ENCODE measurements around the gene VRK1. TPM values are rescaled to one million over a fixed set of nuclear protein-coding genes. Genes with fewer than 3 reads are reported as not detected.

The VRK1 gene
- polyA plus RNA-seq, 1 of the 3 experiments (the other 2 are of a cell fraction), result 9.1 TPM

DNA sequence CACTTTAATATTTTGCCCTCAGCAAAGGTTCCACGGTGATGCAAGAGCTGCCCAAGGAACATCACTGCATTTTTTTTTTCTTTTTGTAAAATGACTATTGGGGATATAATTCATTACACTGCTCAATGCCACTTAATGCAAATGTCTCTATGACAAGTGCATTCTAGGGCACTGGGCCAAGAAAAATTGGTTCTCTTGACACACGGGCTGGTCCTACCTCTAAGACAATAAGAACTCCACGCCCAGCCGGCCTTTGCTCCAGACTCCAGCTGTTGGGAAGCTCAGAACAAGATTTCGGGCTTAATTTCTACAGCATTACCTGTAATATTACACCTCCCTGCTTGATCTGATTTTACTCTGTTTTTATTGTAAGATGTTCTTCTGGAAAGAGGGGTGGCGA lies 48.8 kb upstream of the VRK1 start:
- CTCF ChIA-PET, result interaction anchor here (0.9 to 6.5 kb wide), 5 partner anchors 13 to 467 kb away, joined by 3 to 61 read pairs (median 3); no protein-coding TSS in a partner anchor
- no peaks in the 10 kb centered on the region for H4K20me1 ChIP-seq (ENCODE audit: insufficient read depth)
- H2AFZ ChIP-seq (ENCODE audit: low read depth), result no peak overlapping the region
- TF ChIP-seq REST (IDR thresholded peaks at IDR 0.05; ENCODE audit: low read depth, low read length) (no peak), POLR2AphosphoS5 (IDR thresholded peaks at IDR 0.05; ENCODE audit: low read depth, low read length) (no peak), ZBTB33 (IDR thresholded peaks at IDR 0.05; ENCODE audit: borderline replicate concordance, low read depth) (no peak), TAF1 (IDR thresholded peaks at IDR 0.05; ENCODE audit: borderline replicate concordance, low read depth, low read length) (no peak), YY1 (IDR thresholded peaks at IDR 0.05; ENCODE audit: low read depth) (no peak), MXI1 (IDR thresholded peaks at IDR 0.05; ENCODE audit: low read depth, low read length) (no peak), MEF2A (IDR thresholded peaks at IDR 0.05; ENCODE audit: borderline replicate concordance, low read depth) (no peak), GABPA (IDR thresholded peaks at IDR 0.05; ENCODE audit: low read depth) (no peak), TCF12 (IDR thresholded peaks at IDR 0.05) (no peak), ELF1 (IDR thresholded peaks at IDR 0.05) (no peak), NRF1 (IDR thresholded peaks at IDR 0.05; ENCODE audit: low read depth, low read length) (no peak)
- TF ChIP-seq, protein P1, sequence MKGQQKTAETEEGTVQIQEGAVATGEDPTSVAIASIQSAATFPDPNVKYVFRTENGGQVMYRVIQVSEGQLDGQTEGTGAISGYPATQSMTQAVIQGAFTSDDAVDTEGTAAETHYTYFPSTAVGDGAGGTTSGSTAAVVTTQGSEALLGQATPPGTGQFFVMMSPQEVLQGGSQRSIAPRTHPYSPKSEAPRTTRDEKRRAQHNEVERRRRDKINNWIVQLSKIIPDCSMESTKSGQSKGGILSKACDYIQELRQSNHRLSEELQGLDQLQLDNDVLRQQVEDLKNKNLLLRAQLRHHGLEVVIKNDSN (IDR thresholded peaks at IDR 0.05; ENCODE audit: borderline replicate concordance, low read depth), result no peak
- H3K9ac ChIP-seq, result no peak overlapping the region
- no peaks in the 10 kb centered on the region for H3F3A ChIP-seq (replicated peaks; ENCODE audit: insufficient read depth)
- H3K9me3 ChIP-seq, result no peaks in the 10 kb centered on the region
- H3K79me2 ChIP-seq (ENCODE audit: insufficient read depth), result no peaks in the 10 kb centered on the region
- H3K27ac ChIP-seq (ENCODE audit: low read depth in 2 of 2, low read length in 1 of 2), result no peak overlapping the region
- H3K4me3 ChIP-seq (ENCODE audit: low read depth in 2 of 2, low read length in 1 of 2), result no peak overlapping the region
- POLR2A ChIA-PET, result no interaction called here
- no peaks in the 10 kb centered on the region; the same call in 1 of the 2 replicates for H3K27me3 ChIP-seq (ENCODE audit: insufficient read depth)
- H3K4me2 ChIP-seq, result no peak overlapping the region
- H3K4me1 ChIP-seq (ENCODE audit: control insufficient read depth in 1 of 2, insufficient read depth in 2 of 2, low read depth in 1 of 2, low read length in 1 of 2), result no peaks in the 10 kb centered on the region
- H3K9me2 ChIP-seq, result no peaks in the 10 kb centered on the region
- no peaks in the 10 kb centered on the region for H3K36me3 ChIP-seq (replicated peaks in 1 of 2; ENCODE audit: control insufficient read depth in 1 of 2, insufficient read depth in 2 of 2, low read length in 1 of 2)
- 49% methylated on average over 6 of the region's 6 CpGs for WGBS (ENCODE audit: low lambda C conversion rate)
- DNase-seq, result no peak

All from SK-N-SH (cell line).